ENCODE results near the gene MARCHF9.
"Not testable (repeated sequence)": the region's sequence is repeated elsewhere in the genome, so short reads cannot be mapped to it uniquely, and the experiment has no call there.

The MARCHF9 gene

GRCh38 chr12:57772429-57773322 lies 17.8 kb downstream of the MARCHF9 start, which contains the start of gene EEF1AKMT3:
TSS of gene EEF1AKMT3 (plus strand) at chr12:57772614. CDS start at chr12:57772725, 111 bp downstream.
- DNase-seq, result peak; percentile 79

- DNase-seq, result not testable (repeated sequence)
These were observed 19.7 kb downstream of the MARCHF9 start for GRCh38 chr12:57774634-57775033.

- DNase-seq, result no peak
These were observed 20.1 kb downstream of the MARCHF9 start for GRCh38 chr12:57775044-57775443.

GRCh38 chr12:57775563-57776246 lies 20.8 kb downstream of the MARCHF9 start:
- DNase-seq, result no peak

GRCh38 chr12:57776247-57776587 lies 21.3 kb downstream of the MARCHF9 start:
- no peak for DNase-seq

GRCh38 chr12:57777367-57777766 lies 22.5 kb downstream of the MARCHF9 start:
- DNase-seq, result no peak

- DNase-seq, result no peak
These were observed 23.0 kb downstream of the MARCHF9 start for GRCh38 chr12:57777911-57778310.

- DNase-seq, result no peak
These were observed 24.8 kb downstream of the MARCHF9 start for GRCh38 chr12:57779736-57780135.

GRCh38 chr12:57780284-57780897 lies 25.5 kb downstream of the MARCHF9 start:
- no peak for DNase-seq

GRCh38 chr12:57781244-57781643 lies 26.3 kb downstream of the MARCHF9 start:
- DNase-seq, result no peak

- DNase-seq, result no peak
These were observed 26.9 kb downstream of the MARCHF9 start for GRCh38 chr12:57781801-57782200.

GRCh38 chr12:57782243-57782607 lies 27.3 kb downstream of the MARCHF9 start:
- no peak for DNase-seq

GRCh38 chr12:57782608-57783465 lies 27.9 kb downstream of the MARCHF9 start, which contains the start of gene TSFM:
TSS of gene TSFM (plus strand) at chr12:57782787. CDS start at chr12:57782802, 15 bp downstream.
- peak; percentile 95 for DNase-seq

GRCh38 chr12:57783466-57783801 lies 28.5 kb downstream of the MARCHF9 start:
- no peak for DNase-seq

- DNase-seq, result no peak
These were observed 29.0 kb downstream of the MARCHF9 start for GRCh38 chr12:57783861-57784260.

GRCh38 chr12:57793920-57794319 lies 39.0 kb downstream of the MARCHF9 start:
- no peak for DNase-seq

- no peak for DNase-seq
These were observed 40.5 kb downstream of the MARCHF9 start for GRCh38 chr12:57795354-57795753.

GRCh38 chr12:57796996-57797395 lies 42.1 kb downstream of the MARCHF9 start:
- DNase-seq, result no peak

- DNase-seq, result no peak
These were observed 43.0 kb downstream of the MARCHF9 start for GRCh38 chr12:57797933-57798332.

GRCh38 chr12:57800965-57801364 lies 46.1 kb downstream of the MARCHF9 start:
- DNase-seq, result no peak

GRCh38 chr12:57802607-57803006 lies 47.7 kb downstream of the MARCHF9 start:
- DNase-seq, result no peak

GRCh38 chr12:57803319-57803893 lies 48.5 kb downstream of the MARCHF9 start:
- DNase-seq, result peak; percentile 41

Measured in right hindlimb (tissue), 1 donor.